ENCODE data around the gene NDUFC1. TPM values are rescaled to one million over a fixed set of nuclear protein-coding genes. Genes with fewer than 3 reads are reported as not detected.

Gene NDUFC1
- total RNA-seq, 1 experiment from 2014 or later, result 59.1 TPM

DNA sequence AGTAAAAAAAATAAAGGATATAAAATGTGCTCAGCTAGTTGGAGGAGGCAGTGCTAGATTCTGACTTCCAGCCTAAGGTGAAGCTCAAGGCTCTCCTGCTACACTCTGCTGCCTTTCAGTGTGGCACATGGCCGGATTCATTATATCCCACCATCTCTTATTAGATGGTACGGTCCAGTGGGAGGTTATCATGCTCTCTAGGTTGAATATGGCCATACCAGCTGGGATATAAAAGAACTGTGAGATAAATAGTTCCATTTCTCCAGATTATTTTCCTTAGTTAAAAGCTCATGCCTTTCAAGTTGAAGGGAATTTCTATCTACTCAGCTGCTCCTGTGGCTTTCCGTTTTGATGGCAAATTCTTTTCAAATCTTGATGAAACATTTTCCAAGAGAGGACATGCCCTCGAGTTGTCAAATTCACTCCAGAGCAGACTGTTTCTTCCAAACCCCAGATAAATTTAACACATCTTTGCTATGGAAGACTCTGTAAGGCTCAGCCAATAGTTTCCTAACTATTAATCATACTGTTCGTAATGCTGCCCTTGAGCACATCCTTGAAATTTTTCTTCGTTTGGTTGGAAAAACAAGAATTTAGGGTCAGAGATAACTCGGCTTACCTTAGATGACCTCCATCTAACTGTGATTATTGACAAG lies 20.1 kb downstream of the NDUFC1 start:
- Mint-ChIP-seq H3K4me3 (no peak overlapping the region), H3K27me3 (ENCODE audit: low read depth) (peaks cover 39% of the 10 kb centered on the region), H3K4me1 (peaks cover 11 to 14% of the 10 kb centered on the region in 2 experiments), H3K36me3 (ENCODE audit: insufficient read depth in 1 of 3, low read depth in 3 of 3) (peaks cover 0 to 6% (median 6%) of the 10 kb centered on the region in 3 experiments; a peak in 4 of 7 replicates), H3K27ac (no peak overlapping the region), H3K9me3 (peaks cover 5 to 6% of the 10 kb centered on the region in 2 experiments; a peak in 3 of 5 replicates)
- Histone ChIP-seq H3K4me1 (ENCODE audit: insufficient read depth, low read length) (no peaks in the 10 kb centered on the region), H3K4ac (ENCODE audit: low read depth, low read length) (no peak overlapping the region), H3K9ac (ENCODE audit: extremely low read depth, insufficient read length, low read length) (no peak overlapping the region), H3K27ac (ENCODE audit: insufficient read length, low read depth, low read length) (no peak overlapping the region), H2BK5ac (ENCODE audit: insufficient read length, low read length) (no peak overlapping the region), H3K14ac (ENCODE audit: insufficient read depth, low read length) (no peak overlapping the region), H2AFZ (ENCODE audit: low read length) (no peak overlapping the region), H3K79me2 (ENCODE audit: insufficient read depth, low read length) (no peaks in the 10 kb centered on the region), H4K8ac (replicated peaks; ENCODE audit: insufficient read length, low read depth, low read length) (no peak overlapping the region), H4K91ac (ENCODE audit: insufficient read length, low read depth, low read length) (no peak overlapping the region), H3K23ac (ENCODE audit: insufficient read length, low read depth, low read length) (no peak overlapping the region), H3K4me2 (ENCODE audit: insufficient read depth, insufficient read length, low read length) (no peak overlapping the region), H3K27me3 (ENCODE audit: insufficient read depth, low read length) (peaks cover 12% of the 10 kb centered on the region; the same call in 1 of the 2 replicates), H2BK120ac (ENCODE audit: low read depth, low read length, poor library complexity, severe bottlenecking) (no peak overlapping the region), H3K18ac (ENCODE audit: insufficient read length, low read depth, low read length) (no peak overlapping the region), H4K20me1 (ENCODE audit: control insufficient read depth, insufficient read depth, insufficient read length) (no peaks in the 10 kb centered on the region), H3K79me1 (ENCODE audit: insufficient read depth, low read depth, low read length, poor library complexity, severe bottlenecking) (no peaks in the 10 kb centered on the region), H2BK20ac (ENCODE audit: low read depth, low read length, poor library complexity, severe bottlenecking) (no peak overlapping the region), H2BK12ac (ENCODE audit: insufficient read length, low read depth, low read length) (no peak overlapping the region), H3K9me3 (ENCODE audit: control insufficient read depth, low read depth, low read length) (no peaks in the 10 kb centered on the region), H2AK5ac (ENCODE audit: insufficient read length, low read length) (no peak overlapping the region), H3K56ac (ENCODE audit: insufficient read length, low read depth, low read length) (no peak overlapping the region), H3K23me2 (ENCODE audit: insufficient read length, low read depth, low read length, poor library complexity, severe bottlenecking) (peaks cover 4% of the 10 kb centered on the region), H2BK15ac (ENCODE audit: low read depth, low read length) (no peak overlapping the region), H3T11ph (ENCODE audit: low read length) (no peak overlapping the region), H4K5ac (ENCODE audit: insufficient read length, low read depth, low read length) (no peak overlapping the region)
- no CpG with 5 or more reads among the region's 7 CpGs for WGBS (ENCODE audit: extremely low coverage, insufficient read length, low lambda C conversion rate)
- no peak for DNase-seq
- TF ChIP-seq, protein P1, sequence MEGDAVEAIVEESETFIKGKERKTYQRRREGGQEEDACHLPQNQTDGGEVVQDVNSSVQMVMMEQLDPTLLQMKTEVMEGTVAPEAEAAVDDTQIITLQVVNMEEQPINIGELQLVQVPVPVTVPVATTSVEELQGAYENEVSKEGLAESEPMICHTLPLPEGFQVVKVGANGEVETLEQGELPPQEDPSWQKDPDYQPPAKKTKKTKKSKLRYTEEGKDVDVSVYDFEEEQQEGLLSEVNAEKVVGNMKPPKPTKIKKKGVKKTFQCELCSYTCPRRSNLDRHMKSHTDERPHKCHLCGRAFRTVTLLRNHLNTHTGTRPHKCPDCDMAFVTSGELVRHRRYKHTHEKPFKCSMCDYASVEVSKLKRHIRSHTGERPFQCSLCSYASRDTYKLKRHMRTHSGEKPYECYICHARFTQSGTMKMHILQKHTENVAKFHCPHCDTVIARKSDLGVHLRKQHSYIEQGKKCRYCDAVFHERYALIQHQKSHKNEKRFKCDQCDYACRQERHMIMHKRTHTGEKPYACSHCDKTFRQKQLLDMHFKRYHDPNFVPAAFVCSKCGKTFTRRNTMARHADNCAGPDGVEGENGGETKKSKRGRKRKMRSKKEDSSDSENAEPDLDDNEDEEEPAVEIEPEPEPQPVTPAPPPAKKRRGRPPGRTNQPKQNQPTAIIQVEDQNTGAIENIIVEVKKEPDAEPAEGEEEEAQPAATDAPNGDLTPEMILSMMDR (conservative IDR thresholded peaks at IDR 0.05), result no peak

Data from H9 (cell line).